Smooth muscle cell (in vitro differentiated cells): Measurements from ENCODE around the gene BUB3. TPM values are rescaled to one million over a fixed set of nuclear protein-coding genes. Genes with fewer than 3 reads are reported as not detected.

Source experiments
- DNase-seq: peaks from one replicate; lab custom pipeline; 2025; ENCODE audit not compliant: unreplicated experiment; lab: John Stamatoyannopoulos, UW
- H2AFZ ChIP-seq: fragments of 200-600 bp; sonication (generic); 2 replicates; pipeline ENCODE4 v1.6.0; 2016; ENCODE audit warnings: antibody characterized with exemption, low read depth, mild to moderate bottlenecking
- H3F3A ChIP-seq: fragments of 200-600 bp; sonication (generic); 2 replicates; pipeline ENCODE4 v1.6.0; 2017; ENCODE audit warnings: antibody characterized with exemption, low read depth
- H3K27ac ChIP-seq: fragments of 200-600 bp; sonication (generic); 2 replicates; pipeline ENCODE4 v1.5.1; 2016; ENCODE audit warnings: low read depth, mild to moderate bottlenecking
- H3K27me3 ChIP-seq: fragments of 200-600 bp; sonication (generic); 2 replicates; pipeline ENCODE4 v1.6.1; 2016; ENCODE audit warnings: low read depth, mild to moderate bottlenecking
- H3K36me3 ChIP-seq: fragments of 200-600 bp; sonication (generic); 2 replicates; pipeline ENCODE4 v1.5.1; 2016; ENCODE audit warnings: low read depth
- H3K4me1 ChIP-seq: fragments of 200-600 bp; sonication (generic); 2 replicates; pipeline ENCODE4 v1.5.1; 2016; ENCODE audit warnings: low read depth
- H3K4me2 ChIP-seq: fragments of 200-600 bp; sonication (generic); 2 replicates; pipeline ENCODE4 v1.6.0; 2016; ENCODE audit warnings: mild to moderate bottlenecking
- H3K4me3 ChIP-seq: fragments of 200-600 bp; sonication (generic); 2 replicates; pipeline ENCODE4 v1.5.1; 2016; ENCODE audit warnings: mild to moderate bottlenecking
- H3K79me2 ChIP-seq: fragments of 200-600 bp; sonication (generic); 2 replicates; pipeline ENCODE4 v1.6.0; 2016; ENCODE audit warnings: low read depth, mild to moderate bottlenecking
- H3K9ac ChIP-seq: fragments of 200-600 bp; sonication (generic); 2 replicates; pipeline ENCODE4 v1.6.0; 2016; ENCODE audit warnings: low read depth
- H3K9me3 ChIP-seq: fragments of 200-600 bp; sonication (generic); replicated peaks from 2 replicates; pipeline ENCODE4 v1.5.1; 2016; ENCODE audit warnings: low read depth
- H4K20me1 ChIP-seq: fragments of 200-600 bp; sonication (generic); 2 replicates; pipeline ENCODE4 v1.6.0; 2016; ENCODE audit warnings: low read depth
- WGBS: methylation state at CpG from one replicate; pipeline ENCODE4 v1.1.7; 2016; ENCODE audit warnings: low lambda C conversion rate; 5-methylcytosine and 5-hydroxymethylcytosine counted together
- polyA plus RNA-seq: library from polyadenylated mRNA; unstranded; fragments of >200 nt; fragmentation: Nextera tagmentation; extraction: Ambion mirVana; gene quantifications from 2 replicates; pipeline ENCODE4 v1.2.1, GENCODE V29; 2016
- total RNA-seq: library from RNA; depleted of rRNA; stranded (reverse); fragments of >200 nt; gene quantifications from 2 replicates; pipeline ENCODE4 v1.2.3, GENCODE V29; 2014
- TF ChIP-seq, protein P1 (sequence below): fragments of 200-600 bp; sonication (generic); IDR thresholded peaks from 2 replicates; pipeline ENCODE4 v1.5.1; 2017; ENCODE audit warnings: borderline replicate concordance, mild to moderate bottlenecking, antibody characterized with exemption; ENCODE audit not compliant: insufficient read depth, poor library complexity, severe bottlenecking

Gene BUB3
- total and polyA plus RNA-seq, 2 experiments from 2014 or later = 75.3 to 78.4 TPM

DNA sequence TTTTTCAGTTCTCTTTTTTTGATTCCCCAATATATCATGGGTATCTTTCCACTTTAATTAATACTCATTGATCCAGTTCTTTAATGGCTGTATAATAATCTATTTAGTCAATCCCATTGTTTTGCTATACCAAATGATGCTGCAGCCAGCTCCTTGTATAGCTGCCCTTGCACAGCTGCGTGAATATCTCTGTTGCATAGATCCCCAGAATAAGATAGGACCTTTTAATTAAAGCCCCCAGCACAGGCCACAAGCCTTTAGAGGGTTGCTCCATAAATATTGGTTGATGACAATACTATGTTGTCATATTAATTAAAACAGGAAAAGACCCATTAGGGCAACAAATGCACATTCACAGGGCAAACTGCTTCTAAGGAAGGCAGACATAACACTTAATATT is 57.9 kb downstream of the BUB3 start:
- no peaks in the 10 kb centered on the region for H3F3A ChIP-seq
- H3K27me3 ChIP-seq = no peaks in the 10 kb centered on the region
- no peak overlapping the region for H3K4me3 ChIP-seq
- H3K9ac ChIP-seq = no peak overlapping the region
- no peaks in the 10 kb centered on the region for H4K20me1 ChIP-seq
- no peak for DNase-seq
- no peak overlapping the region for H3K27ac ChIP-seq
- H3K9me3 ChIP-seq = peaks cover 8% of the 10 kb centered on the region
- peaks cover 6% of the 10 kb centered on the region for H3K36me3 ChIP-seq
- TF ChIP-seq, protein P1, sequence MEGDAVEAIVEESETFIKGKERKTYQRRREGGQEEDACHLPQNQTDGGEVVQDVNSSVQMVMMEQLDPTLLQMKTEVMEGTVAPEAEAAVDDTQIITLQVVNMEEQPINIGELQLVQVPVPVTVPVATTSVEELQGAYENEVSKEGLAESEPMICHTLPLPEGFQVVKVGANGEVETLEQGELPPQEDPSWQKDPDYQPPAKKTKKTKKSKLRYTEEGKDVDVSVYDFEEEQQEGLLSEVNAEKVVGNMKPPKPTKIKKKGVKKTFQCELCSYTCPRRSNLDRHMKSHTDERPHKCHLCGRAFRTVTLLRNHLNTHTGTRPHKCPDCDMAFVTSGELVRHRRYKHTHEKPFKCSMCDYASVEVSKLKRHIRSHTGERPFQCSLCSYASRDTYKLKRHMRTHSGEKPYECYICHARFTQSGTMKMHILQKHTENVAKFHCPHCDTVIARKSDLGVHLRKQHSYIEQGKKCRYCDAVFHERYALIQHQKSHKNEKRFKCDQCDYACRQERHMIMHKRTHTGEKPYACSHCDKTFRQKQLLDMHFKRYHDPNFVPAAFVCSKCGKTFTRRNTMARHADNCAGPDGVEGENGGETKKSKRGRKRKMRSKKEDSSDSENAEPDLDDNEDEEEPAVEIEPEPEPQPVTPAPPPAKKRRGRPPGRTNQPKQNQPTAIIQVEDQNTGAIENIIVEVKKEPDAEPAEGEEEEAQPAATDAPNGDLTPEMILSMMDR = no peak
- no peaks in the 10 kb centered on the region for H3K79me2 ChIP-seq
- WGBS = 94% methylated on average over 1 of the region's 1 CpG
- no peak overlapping the region for H3K4me2 ChIP-seq
- no peaks in the 10 kb centered on the region for H3K4me1 ChIP-seq
- no peak overlapping the region for H2AFZ ChIP-seq

DNA sequence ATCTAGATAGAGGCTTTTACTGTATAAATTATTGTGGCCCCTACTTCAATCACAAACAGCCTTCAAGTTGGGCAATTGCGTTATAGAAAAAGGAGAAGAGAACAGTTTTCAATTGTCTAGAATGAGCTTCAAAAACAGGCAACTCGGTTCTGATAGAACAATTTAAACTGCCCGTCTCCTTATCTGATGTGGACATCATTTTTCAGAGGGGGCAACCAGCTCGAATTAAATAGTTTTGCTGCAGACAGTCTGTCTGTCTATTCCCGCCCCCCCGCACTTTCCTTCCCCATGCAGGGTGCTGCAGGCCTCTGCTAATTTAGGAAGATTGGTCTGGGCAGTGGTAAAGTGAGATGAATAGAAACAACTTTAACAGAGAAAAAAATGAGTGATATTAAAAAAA is 58.4 kb downstream of the BUB3 start:
- no peak overlapping the region for H3K4me2 ChIP-seq
- no peak for DNase-seq
- H3K79me2 ChIP-seq = no peaks in the 10 kb centered on the region
- peaks cover 8% of the 10 kb centered on the region for H3K9me3 ChIP-seq
- H3K4me3 ChIP-seq = no peak overlapping the region
- no peak overlapping the region for H2AFZ ChIP-seq
- TF ChIP-seq, protein P1 = no peak
- no peaks in the 10 kb centered on the region for H3F3A ChIP-seq
- H3K27ac ChIP-seq = no peak overlapping the region
- H3K4me1 ChIP-seq = no peaks in the 10 kb centered on the region
- 67% methylated on average over 6 of the region's 6 CpGs for WGBS
- H3K9ac ChIP-seq = no peak overlapping the region
- no peaks in the 10 kb centered on the region for H3K27me3 ChIP-seq
- H3K36me3 ChIP-seq = peaks cover 6% of the 10 kb centered on the region
- no peaks in the 10 kb centered on the region for H4K20me1 ChIP-seq

- Histone ChIP-seq H3K9ac (no peak overlapping the region), H3K79me2 (no peaks in the 10 kb centered on the region)
- DNase-seq = no peak
Observed at GRCh38 chr10:123213192-123213591, 59.0 kb downstream of the BUB3 start.

More at GRCh38 chr10:123213192-123213591, 59.0 kb downstream of the BUB3 start:
- Histone ChIP-seq H3K36me3 (peaks cover under 1% of the 10 kb centered on the region), H3K4me2 (no peak overlapping the region), H3K9me3 (peaks cover 3% of the 10 kb centered on the region), H3K4me1 (no peaks in the 10 kb centered on the region), H3F3A (no peaks in the 10 kb centered on the region), H3K27me3 (no peaks in the 10 kb centered on the region), H4K20me1 (no peaks in the 10 kb centered on the region), H2AFZ (no peak overlapping the region), H3K27ac (no peak overlapping the region), H3K4me3 (no peak overlapping the region)
- TF ChIP-seq, protein P1 = no peak
- WGBS = 87% methylated on average over 5 of the region's 5 CpGs

Other genes with a start within 250 kb of the BUB3 start
- not detected in 2 replicates for gene FAM24A, start 243.8 kb upstream of the BUB3 start, total RNA-seq
- gene FAM24A, start 243.8 kb upstream of the BUB3 start, polyA plus RNA-seq = not detected in 2 replicates
- 12.6 and 15.3 TPM in 2 replicates for gene C10orf88, start 200.2 kb upstream of the BUB3 start, total RNA-seq
- gene C10orf88, start 200.2 kb upstream of the BUB3 start, polyA plus RNA-seq = 9.9 and 12.0 TPM in 2 replicates
- 7.5 and 14.2 TPM in 2 replicates for gene PSTK, start 174.0 kb upstream of the BUB3 start, total RNA-seq
- gene PSTK, start 174.0 kb upstream of the BUB3 start, polyA plus RNA-seq = 7.0 and 7.3 TPM in 2 replicates
- 6.2 and 6.6 TPM in 2 replicates for gene IKZF5, start 145.6 kb upstream of the BUB3 start, total RNA-seq
- 5.6 and 7.3 TPM in 2 replicates for gene IKZF5, start 145.6 kb upstream of the BUB3 start, polyA plus RNA-seq
- gene ACADSB, start 145.4 kb upstream of the BUB3 start, total RNA-seq = 3.2 and 3.6 TPM in 2 replicates
- 2.9 and 6.1 TPM in 2 replicates for gene ACADSB, start 145.4 kb upstream of the BUB3 start, polyA plus RNA-seq
- not detected in 2 replicates for gene HMX3, start 18.4 kb upstream of the BUB3 start, total RNA-seq
- not detected in 2 replicates for gene HMX3, start 18.4 kb upstream of the BUB3 start, polyA plus RNA-seq
- not detected in 2 replicates for gene HMX2, start 6.3 kb upstream of the BUB3 start, total RNA-seq
- not detected in 2 replicates for gene HMX2, start 6.3 kb upstream of the BUB3 start, polyA plus RNA-seq